Stimulated activated CD8-positive, alpha-beta memory T cell treated with anti-CD3 and anti-CD28 coated beads, Interleukin-2, amount 100 ng/mL, for 48 hours (primary cell): ENCODE data around the gene UBASH3A.

Experiments used
- DNase-seq, 2 donors: peaks; one replicate each; pipeline ENCODE4 v3.0.0-alpha.2; 2020; ENCODE audit warnings: low read depth in 2 of 2

UBASH3A gene

DNA sequence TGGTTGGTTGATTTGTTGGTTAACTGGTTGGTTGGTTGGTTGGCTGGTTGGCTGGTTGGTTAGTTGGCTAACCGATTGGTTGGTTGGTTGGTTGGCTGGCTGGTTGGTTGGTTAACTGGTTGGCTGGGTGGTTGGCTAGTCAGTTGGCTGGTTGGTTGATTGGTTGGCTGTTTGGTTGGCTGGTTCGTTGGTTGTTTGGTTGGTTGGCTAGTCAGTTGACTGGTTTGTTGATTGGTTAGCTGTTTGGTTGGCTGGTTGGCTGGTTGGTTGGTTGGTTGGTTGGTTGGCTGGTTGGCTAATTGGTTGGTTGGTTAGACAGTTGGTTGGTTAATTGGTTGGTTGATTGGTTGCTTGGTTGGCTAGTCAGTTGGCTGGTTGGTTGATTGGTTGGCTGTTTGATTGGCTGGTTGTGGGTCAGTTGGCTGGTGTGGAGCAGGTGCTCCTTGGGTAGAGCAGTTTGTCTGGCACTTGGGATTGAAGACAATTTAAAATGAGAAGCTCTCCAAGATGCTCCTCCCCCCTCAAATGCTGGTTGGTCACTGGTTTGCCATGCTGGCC is 85.4 kb downstream of the UBASH3A start:
- DNase-seq, result no peak

DNA sequence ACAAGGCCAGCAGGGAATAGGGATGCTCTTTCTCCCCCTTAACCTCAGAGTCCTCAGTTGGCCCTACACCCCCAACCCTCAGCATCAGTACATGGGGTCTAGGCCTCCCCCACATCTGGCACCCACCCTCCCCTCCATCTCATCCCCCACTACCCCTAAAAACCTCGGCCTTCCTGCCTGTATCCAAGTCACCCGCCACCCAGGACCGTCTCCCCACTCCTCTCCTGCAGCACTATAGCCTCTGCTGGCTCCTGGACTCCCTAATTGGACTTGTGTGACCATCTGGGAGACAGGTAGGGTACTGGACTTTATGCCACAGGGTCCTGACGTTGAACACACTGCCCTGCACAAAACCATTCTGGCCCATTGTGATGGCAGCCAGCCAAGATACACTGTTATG is 86.3 kb downstream of the UBASH3A start:
- no peak for DNase-seq

DNA sequence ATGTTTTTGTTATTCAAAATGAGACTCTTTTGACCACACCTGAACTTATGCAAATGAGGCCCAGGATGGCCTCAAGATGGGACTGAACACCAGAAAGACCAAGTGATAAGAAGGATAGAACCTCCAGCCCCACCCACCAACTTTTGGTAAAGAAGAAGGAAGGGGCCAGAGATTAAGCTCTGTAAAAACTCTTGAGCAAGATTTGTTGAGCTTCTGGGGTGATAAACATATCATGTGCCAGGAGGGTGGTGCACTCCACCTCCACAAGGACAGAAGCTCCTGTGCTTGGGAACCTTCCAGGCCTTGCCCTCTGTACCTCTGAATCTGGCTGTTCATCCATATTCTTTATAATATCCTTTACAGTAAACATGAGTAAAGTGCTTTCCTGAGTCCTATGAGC is 87.0 kb downstream of the UBASH3A start:
- no peak for DNase-seq

DNA sequence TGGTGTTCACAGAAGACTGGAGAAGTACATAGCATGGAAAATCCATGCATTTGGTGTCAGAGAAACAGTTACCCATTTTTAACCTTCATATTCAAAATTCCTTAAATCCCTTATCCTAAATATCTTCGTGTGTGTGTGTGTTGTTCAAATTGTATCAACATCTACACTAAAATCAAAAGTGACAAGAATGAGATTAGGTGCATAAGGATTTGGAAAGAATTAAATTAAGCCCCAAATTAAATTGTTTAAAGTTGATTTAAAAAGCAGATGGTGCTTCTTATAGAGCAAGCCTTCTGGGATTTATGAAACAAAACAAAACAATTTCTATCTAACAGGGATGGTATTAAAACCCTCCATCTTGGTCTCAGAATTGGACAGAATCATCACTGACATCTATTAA is 87.6 kb downstream of the UBASH3A start:
- no peak for DNase-seq

DNA sequence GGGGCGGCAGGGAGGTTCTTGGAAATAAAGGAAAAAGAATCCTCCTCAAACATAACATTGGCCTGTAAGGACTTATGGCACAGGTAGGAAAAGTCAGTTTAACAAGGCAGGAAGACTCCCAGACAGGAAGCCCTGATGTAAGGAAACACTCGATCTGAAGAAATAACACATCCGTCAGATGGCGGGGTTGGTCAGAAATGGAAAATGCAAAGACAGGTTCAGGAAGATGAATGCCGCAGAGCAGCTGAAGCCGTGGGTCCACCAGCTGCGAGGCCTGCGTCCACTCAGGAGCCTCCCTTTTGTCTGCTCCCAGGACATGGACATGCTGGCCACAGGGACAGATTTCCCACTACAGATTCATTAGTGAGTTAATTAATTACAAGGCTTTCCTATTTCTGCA is 88.5 kb downstream of the UBASH3A start:
- no peak for DNase-seq

DNA sequence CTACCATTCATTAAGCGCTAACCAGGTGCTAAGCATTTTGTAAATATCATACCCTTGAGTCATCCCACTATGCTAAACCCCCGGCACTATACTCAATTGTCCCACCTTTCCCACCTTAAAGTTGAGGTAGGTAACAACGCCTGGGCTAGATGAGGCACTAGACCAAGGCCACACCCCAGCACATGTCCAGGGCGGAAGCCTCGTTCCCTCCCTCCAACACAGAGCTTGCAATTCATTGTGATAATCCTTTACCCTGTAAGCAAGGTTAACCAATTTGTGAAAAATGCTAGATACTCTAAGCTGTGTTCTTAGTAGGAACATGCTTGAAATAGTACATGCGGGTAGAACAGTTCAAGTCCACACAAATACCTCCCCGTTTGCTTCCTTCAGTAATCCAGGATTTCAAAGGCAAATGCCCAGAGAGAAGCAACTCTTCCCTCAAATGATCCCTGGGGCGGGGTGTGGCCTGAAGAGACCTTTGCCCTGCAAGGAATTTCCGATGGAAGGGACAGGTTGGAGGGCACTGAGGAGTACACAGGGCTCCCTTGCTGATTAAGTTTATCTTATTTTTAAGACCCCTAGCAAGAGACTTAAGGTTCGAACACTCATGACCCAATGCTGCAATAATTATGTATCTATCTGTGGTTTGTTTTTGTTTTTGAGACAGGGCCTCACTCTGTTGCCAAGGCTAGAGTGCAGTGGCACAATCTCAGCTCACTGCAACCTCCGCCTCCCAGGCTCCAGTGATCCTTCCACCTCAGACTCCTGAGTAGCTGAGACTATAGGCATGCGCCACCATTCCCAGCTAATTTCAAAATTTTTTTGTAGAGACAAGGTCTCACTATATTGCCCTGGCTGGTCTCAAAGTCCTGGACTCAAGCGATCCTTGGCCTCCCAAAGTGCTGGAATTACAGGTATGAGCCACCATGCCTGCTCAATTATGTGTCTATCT is 89.7 kb downstream of the UBASH3A start:
- no peak for DNase-seq

DNA sequence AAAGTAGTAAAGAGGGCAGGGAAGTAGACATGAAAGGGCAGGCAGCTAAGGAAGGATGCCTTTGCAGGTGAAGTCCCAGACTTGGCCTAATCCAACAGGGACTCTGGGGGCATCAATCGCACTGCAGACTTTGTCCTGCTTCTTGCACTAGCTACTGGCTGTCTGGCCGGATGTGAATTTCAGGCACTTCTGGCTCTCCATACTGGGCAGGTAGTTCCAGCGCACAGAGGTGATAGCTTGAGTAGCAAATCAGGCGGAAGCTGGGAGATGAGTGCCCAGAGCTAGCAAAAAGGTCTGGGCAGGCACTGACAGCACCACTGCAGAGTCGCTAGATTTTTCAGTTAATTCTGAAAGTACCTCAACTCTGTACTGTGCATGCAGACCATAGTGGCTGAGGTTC is 91.3 kb downstream of the UBASH3A start:
- DNase-seq, result no peak

DNA sequence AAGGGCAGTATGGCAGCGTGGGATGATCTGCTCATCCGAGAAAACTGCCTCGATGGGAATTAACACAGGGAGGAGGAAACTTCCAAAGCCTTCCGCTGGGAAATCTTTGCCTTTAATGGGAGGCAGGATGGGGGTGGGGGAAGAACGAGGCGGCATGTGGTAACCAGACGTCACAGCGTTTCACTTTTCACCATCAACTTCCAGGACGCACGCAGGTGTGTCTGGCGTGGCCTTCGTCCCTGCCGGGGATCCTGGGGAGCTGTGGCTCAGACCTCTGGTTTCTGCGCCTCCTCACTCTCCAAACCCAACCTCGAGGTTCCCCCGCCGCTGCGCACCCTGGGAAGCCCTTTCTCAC is 92.0 kb downstream of the UBASH3A start:
- no peak for DNase-seq

DNA sequence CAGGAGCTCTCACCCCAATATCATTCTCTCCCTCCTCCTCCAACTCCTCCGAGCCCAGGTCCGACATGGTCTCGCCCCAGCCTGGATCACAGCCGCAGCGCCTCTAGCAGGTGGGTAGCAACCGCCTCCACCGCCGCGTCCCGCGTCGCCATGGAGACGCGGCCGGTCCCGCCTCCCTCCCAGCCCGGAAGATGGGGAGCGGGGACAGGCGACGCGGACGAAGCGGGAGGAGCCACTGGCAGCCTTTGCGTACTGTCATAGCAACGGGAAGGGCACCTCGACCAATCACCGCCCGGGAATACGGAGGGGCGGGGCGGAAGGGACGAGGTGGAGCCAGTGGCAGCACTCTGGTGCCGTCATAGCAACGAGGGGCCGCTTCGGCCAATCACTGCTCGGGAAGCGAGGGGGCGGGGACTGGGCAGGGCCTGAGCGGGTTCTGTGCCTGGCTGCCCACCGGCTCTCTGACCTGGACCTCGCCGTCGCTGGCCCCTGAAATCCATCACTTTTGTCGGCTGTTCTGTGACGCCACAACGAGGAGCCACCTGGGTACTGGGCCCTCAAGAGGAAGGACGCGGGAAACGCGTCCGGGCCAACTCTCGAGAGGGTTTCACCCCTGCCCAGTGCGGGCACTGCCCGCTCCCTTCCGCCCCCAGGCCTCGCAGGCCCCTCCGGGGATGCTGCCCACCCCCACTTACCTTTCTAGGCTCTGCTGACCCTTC is 92.6 kb downstream of the UBASH3A start, which contains the start of gene RSPH1:
Gene RSPH1, minus strand, starts transcription at position 105 of the 719 bp plus-strand sequence. Its CDS starts 38 bp downstream, at position 67.
- DNase-seq, result peak; percentile 99

DNA sequence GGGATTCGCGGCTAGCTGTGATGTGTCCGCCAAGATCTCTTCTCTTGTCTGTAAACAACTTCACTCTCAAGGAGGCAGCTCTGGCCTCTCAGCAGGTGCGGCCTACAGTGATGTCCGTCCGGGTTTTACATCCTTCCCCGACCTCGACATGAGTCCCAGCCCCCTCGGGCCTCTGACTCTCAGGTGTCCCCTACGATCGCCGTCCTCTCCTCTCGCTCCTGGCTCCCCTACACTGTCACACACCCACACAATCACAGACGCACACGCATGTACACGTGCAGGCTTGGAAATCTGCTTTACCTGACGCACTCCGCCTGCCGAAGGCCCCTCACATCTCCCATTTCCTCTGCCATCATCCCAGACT is 93.1 kb downstream of the UBASH3A start:
- no peak for DNase-seq
